BJ (cell line): ENCODE results near the gene GTPBP6. TPM values are rescaled to one million over a fixed set of nuclear protein-coding genes. Genes with fewer than 3 reads are reported as not detected.

Experiments
- CTCF ChIA-PET: fragments of 350-600 bp; formaldehyde crosslinking; extraction: SDS; loops from one replicate; lab custom pipeline; 2021; ENCODE audit warnings: antibody characterized with exemption, inconsistent platforms; lab: Yijun Ruan, JAX
- POLR2A ChIA-PET: fragments of 300-600 bp; sonication (Branson Sonifier 250); formaldehyde crosslinking; extraction: SDS; loops from one replicate; lab custom pipeline; 2021; ENCODE audit warnings: antibody characterized with exemption; lab: Charles Lee
- DNase-seq: peaks from one replicate; pipeline ENCODE4 v3.0.0-alpha.2; 2011; ENCODE audit warnings: low read depth
- H3K27me3 ChIP-seq: 2 replicates; pipeline ENCODE4 v1.6.0; 2011; ENCODE audit warnings: low read length; ENCODE audit not compliant: control insufficient read depth, insufficient read depth
- H3K36me3 ChIP-seq: 2 replicates; pipeline ENCODE4 v1.5.1; 2011; ENCODE audit warnings: low read length; ENCODE audit not compliant: control insufficient read depth, insufficient read depth
- H3K4me3 ChIP-seq: 2 replicates; pipeline ENCODE4 v1.5.1; 2011; ENCODE audit warnings: low read depth, mild to moderate bottlenecking, control low read depth, low read length
- CTCF ChIP-seq: IDR thresholded peaks from 2 replicates; pipeline ENCODE4 v1.5.1; 2011; ENCODE audit warnings: low read depth, mild to moderate bottlenecking, control low read depth, inconsistent platforms, low read length, moderate library complexity; ENCODE audit not compliant: insufficient read depth
- polyA plus RNA-seq: library from polyadenylated mRNA; depleted of rRNA; stranded (reverse); fragments of >200 nt; gene quantifications from 2 replicates; pipeline ENCODE4 v1.2.3, GENCODE V29; 2011

Gene GTPBP6
- polyA plus RNA-seq, 1 experiment = 29.2 TPM

DNA sequence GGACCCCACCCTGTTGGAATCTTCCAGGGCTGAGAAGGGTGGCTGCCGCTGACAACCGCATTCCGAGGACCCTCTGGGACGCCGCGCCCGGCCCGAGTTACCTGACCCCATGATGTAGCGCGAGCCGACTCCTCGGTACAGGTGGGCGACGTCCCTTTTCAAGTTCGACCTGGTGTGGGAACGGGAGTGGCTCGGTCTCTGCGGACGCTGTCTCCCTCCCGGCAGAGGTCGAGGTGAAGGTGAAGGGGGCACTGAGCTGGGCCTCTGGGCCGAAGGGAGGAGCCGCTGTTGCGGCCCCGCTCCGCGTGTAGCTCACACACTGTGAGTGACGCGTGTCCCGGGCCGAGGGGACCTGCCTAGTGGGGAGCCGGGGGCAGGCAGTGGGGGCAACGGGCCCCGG, 4.5 kb downstream of the GTPBP6 start:
- Histone ChIP-seq H3K4me3 (no peak overlapping the region), H3K27me3 (no peaks in the 10 kb centered on the region), H3K36me3 (peaks cover 22% of the 10 kb centered on the region)
- DNase-seq = no peak
- TF ChIP-seq CTCF = no peak
- POLR2A ChIA-PET = no interaction called here
- CTCF ChIA-PET = no interaction called here

DNA sequence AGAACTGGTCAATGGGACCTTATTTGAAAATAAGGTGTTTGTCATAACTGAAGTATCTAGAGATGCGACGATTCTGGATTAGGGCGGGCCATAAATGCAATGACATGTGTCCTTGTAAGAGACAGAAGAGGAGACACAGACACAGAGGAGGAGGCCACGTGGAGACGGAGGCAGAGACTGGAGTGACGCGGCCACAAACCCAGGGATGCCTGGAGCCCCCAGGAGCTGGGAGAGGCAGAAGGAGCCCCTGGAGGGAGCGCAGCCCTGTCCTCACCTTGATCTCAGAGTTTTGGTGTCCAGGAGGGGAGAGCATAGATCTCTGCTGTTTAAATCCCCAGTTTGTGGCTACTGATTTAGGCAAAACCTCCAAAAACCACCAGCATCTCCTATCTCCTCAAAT, 5.0 kb downstream of the GTPBP6 start:
- CTCF ChIA-PET = no interaction called here
- Histone ChIP-seq H3K36me3 (peaks cover 24% of the 10 kb centered on the region), H3K27me3 (no peaks in the 10 kb centered on the region), H3K4me3 (no peak overlapping the region)
- DNase-seq = no peak
- POLR2A ChIA-PET = no interaction called here
- TF ChIP-seq CTCF = no peak

- no peak for TF ChIP-seq CTCF
- no peak overlapping the region for H3K4me3 ChIP-seq
- ChIA-PET CTCF (no interaction called here), POLR2A (no interaction called here)
- DNase-seq = no peak
- peaks cover 25% of the 10 kb centered on the region for H3K36me3 ChIP-seq
- H3K27me3 ChIP-seq = no peaks in the 10 kb centered on the region
Observed at GRCh38 chrX:312621-313331, 5.8 kb downstream of the GTPBP6 start.

GRCh38 chrX:311156-312129, 7.2 kb downstream of the GTPBP6 start:
- ChIA-PET POLR2A (no interaction called here), CTCF (no interaction called here)
- no peaks in the 10 kb centered on the region for H3K27me3 ChIP-seq
- peaks cover 33% of the 10 kb centered on the region for H3K36me3 ChIP-seq
- no peak for DNase-seq
- H3K4me3 ChIP-seq = no peak overlapping the region
- no peak for TF ChIP-seq CTCF

DNA sequence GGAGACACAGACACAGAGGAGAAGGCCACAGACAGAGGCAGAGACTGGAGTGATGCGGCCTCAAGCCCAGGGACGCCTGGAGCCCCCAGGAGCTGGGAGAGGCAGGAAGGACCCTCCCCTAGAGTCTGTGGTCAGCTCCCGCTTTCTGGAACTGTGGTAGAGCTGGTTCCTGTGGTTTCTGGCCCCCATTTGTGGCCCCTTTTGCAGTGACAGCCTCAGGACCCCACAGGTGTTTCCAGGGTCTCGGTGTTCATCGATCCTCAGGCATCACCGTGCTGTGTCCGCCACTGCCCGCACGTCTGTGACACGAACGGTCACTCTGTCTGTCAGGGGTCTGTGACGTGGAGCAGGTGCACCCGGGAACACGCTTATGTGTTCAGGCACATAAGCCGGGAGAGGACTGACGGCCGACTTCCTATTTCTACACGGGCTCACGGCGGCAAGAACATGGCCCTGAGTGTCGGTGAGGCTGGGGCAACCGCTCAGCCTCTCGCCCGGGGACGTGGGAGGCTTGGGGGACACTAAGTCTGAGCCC, 7.9 kb downstream of the GTPBP6 start:
- DNase-seq = no peak
- Histone ChIP-seq H3K36me3 (peaks cover 32% of the 10 kb centered on the region), H3K4me3 (no peak overlapping the region), H3K27me3 (no peaks in the 10 kb centered on the region)
- no peak for TF ChIP-seq CTCF
- ChIA-PET CTCF (no interaction called here), POLR2A (no interaction called here)
